HFFc6 (cell line): ENCODE data around the gene CDK7. TPM values are rescaled to one million over a fixed set of nuclear protein-coding genes. Genes with fewer than 3 reads are reported as not detected.
"Not testable (repeated sequence)": the region's sequence is repeated elsewhere in the genome, so short reads cannot be mapped to it uniquely, and the experiment has no call there.

Experiments
- DNase-seq: peaks from one replicate; pipeline ENCODE4 v3.0.0-alpha.2; 2018
- H3K27ac Mint-ChIP-seq: 2 replicates; pipeline ENCODE4 v1.8.0; 2020; ENCODE audit warnings: mild to moderate bottlenecking, mixed read lengths
- H3K27me3 Mint-ChIP-seq: 2 replicates; pipeline ENCODE4 v1.8.0; 2021; ENCODE audit warnings: mild to moderate bottlenecking, moderate library complexity, mixed read lengths; ENCODE audit not compliant: insufficient read depth
- H3K36me3 Mint-ChIP-seq: 2 replicates; pipeline ENCODE4 v1.8.0; 2021; ENCODE audit warnings: low read depth, mixed read lengths
- H3K4me1 Mint-ChIP-seq: 2 replicates; pipeline ENCODE4 v1.8.0; 2020; ENCODE audit warnings: low read depth, mixed read lengths
- H3K4me3 Mint-ChIP-seq: 2 replicates; pipeline ENCODE4 v1.8.0; 2020; ENCODE audit warnings: mild to moderate bottlenecking, moderate library complexity, mixed read lengths
- H3K9me3 Mint-ChIP-seq: 2 replicates; pipeline ENCODE4 v1.8.0; 2020; ENCODE audit warnings: mild to moderate bottlenecking, mixed read lengths
- CTCF ChIP-seq: fragments of 200-600 bp; sonication (generic); IDR thresholded peaks from 2 replicates; pipeline ENCODE4 v1.5.0; 2021; ENCODE audit warnings: antibody characterized with exemption, mild to moderate bottlenecking
- total RNA-seq, 6 experiments: library from RNA; stranded (reverse); fragmentation: NEBNext Ultra II Directional; extraction: Animal tissue kit (Norgen Biotek cat#: 25700); gene quantifications; 2 replicates in 1 of 6; 3 replicates in 5 of 6; pipeline ENCODE4 v1.2.3, GENCODE V29; 2021

The CDK7 gene
- total RNA-seq, 6 experiments from 2014 or later: 46.9 to 61.0 (median 54.1) TPM

- Mint-ChIP-seq H3K4me3 (no peak overlapping the region), H3K27ac (no peak overlapping the region), H3K9me3 (no peaks in the 10 kb centered on the region), H3K4me1 (peaks cover 18% of the 10 kb centered on the region), H3K27me3 (no peaks in the 10 kb centered on the region; the same call in 1 of the 2 replicates), H3K36me3 (peaks cover 23% of the 10 kb centered on the region)
- TF ChIP-seq CTCF: no peak
- DNase-seq: no peak
Measured at GRCh38 chr5:69252437-69252836, 17.8 kb downstream of the CDK7 start.

GRCh38 chr5:69255940-69256339 lies 21.3 kb downstream of the CDK7 start:
- DNase-seq: peak; percentile 31
- H3K9me3 Mint-ChIP-seq, H3K27ac Mint-ChIP-seq, H3K4me1 Mint-ChIP-seq, H3K4me3 Mint-ChIP-seq, H3K27me3 Mint-ChIP-seq: not testable (repeated sequence)
- peaks cover 26% of the 10 kb centered on the region for H3K36me3 Mint-ChIP-seq

- Mint-ChIP-seq H3K9me3 (no peaks in the 10 kb centered on the region), H3K27ac (no peak overlapping the region), H3K4me1 (peaks cover 9% of the 10 kb centered on the region), H3K36me3 (peaks cover 37% of the 10 kb centered on the region), H3K4me3 (no peak overlapping the region), H3K27me3 (no peaks in the 10 kb centered on the region; the same call in 1 of the 2 replicates)
- DNase-seq: no peak
- TF ChIP-seq CTCF: no peak
Measured at GRCh38 chr5:69257577-69257976, 22.9 kb downstream of the CDK7 start.

GRCh38 chr5:69261034-69261433 lies 26.3 kb downstream of the CDK7 start:
- H3K9me3 Mint-ChIP-seq: no peaks in the 10 kb centered on the region
- no peaks in the 10 kb centered on the region; the same call in 1 of the 2 replicates for H3K27me3 Mint-ChIP-seq
- peak; percentile 35 for DNase-seq
- peaks cover 46% of the 10 kb centered on the region for H3K36me3 Mint-ChIP-seq
- H3K4me1 Mint-ChIP-seq: peaks cover 9% of the 10 kb centered on the region
- TF ChIP-seq CTCF: no peak
- peak overlapping the region; percentile 84 for H3K27ac Mint-ChIP-seq
- H3K4me3 Mint-ChIP-seq: no peak overlapping the region

- Mint-ChIP-seq H3K27ac (no peak overlapping the region), H3K36me3 (peaks cover 26% of the 10 kb centered on the region), H3K4me3 (no peak overlapping the region), H3K27me3 (peaks cover 4% of the 10 kb centered on the region), H3K9me3 (no peaks in the 10 kb centered on the region), H3K4me1 (peaks cover 8% of the 10 kb centered on the region)
- no peak for DNase-seq
- TF ChIP-seq CTCF: peak; percentile 59
Measured at GRCh38 chr5:69265931-69266330, 31.2 kb downstream of the CDK7 start.

- Mint-ChIP-seq H3K27me3 (peaks cover 4% of the 10 kb centered on the region), H3K4me3 (no peak overlapping the region), H3K36me3 (peaks cover 11% of the 10 kb centered on the region), H3K27ac (no peak overlapping the region), H3K9me3 (no peaks in the 10 kb centered on the region), H3K4me1 (peaks cover 12% of the 10 kb centered on the region)
- DNase-seq: no peak
- TF ChIP-seq CTCF: no peak
Measured at GRCh38 chr5:69268899-69269298, 34.2 kb downstream of the CDK7 start.
